Endothelial cell of umbilical vein (primary cell): Measurements from ENCODE around the gene LEP. TPM values are rescaled to one million over a fixed set of nuclear protein-coding genes. Genes with fewer than 3 reads are reported as not detected.

Experiments
- BruUV-seq: library from RNA; stranded (reverse); fragments of 400-500 nt; replicated peaks from 2 replicates; lab custom pipeline; 2021; lab: Mats Ljungman, UMichigan
- CTCF ChIA-PET: fragments of 300-600, 350-600 bp; sonication (Branson Sonifier 250); formaldehyde crosslinking; loops from one replicate; lab custom pipeline; 2021; ENCODE audit warnings: antibody characterized with exemption, inconsistent platforms; lab: Charles Lee
- POLR2A ChIA-PET: fragments of 300-600, 350-600 bp; sonication (Branson Sonifier 250); formaldehyde crosslinking; loops from one replicate; lab custom pipeline; 2021; ENCODE audit warnings: antibody characterized with exemption, inconsistent platforms; lab: Charles Lee
- DNase-seq: peaks from one replicate; pipeline ENCODE4 v3.0.0-alpha.2; 2011; ENCODE audit warnings: low read depth, low spot score
- FAIRE-seq: peaks from 2 replicates; lab custom pipeline; 2011; peaks lifted over from hg19 to GRCh38; lab: Jason Lieb, UNC
- H2AFZ ChIP-seq: 2 replicates; pipeline ENCODE4 v1.6.0; 2012; ENCODE audit warnings: low read depth, low read length, control low read depth, inconsistent platforms
- H3K27ac ChIP-seq: 2 replicates; pipeline ENCODE4 v1.5.1; 2011; ENCODE audit warnings: low read depth, mild to moderate bottlenecking, control low read depth, low read length, moderate library complexity; ENCODE audit not compliant: insufficient read depth
- H3K27me3 ChIP-seq, 2 experiments: 2 replicates each; pipeline versions ENCODE4 v1.6.0 to v1.6.1; 2011; ENCODE audit warnings: low read length in 2 of 2, mixed read lengths in 1 of 2; ENCODE audit not compliant: control insufficient read depth in 2 of 2, insufficient read depth in 2 of 2
- H3K36me3 ChIP-seq, 2 experiments: 2 replicates in 1 of 2; 3 replicates in 1 of 2; pipeline ENCODE4 v1.5.1; 2011; ENCODE audit warnings: low read length in 2 of 2, mild to moderate bottlenecking in 1 of 2, moderate library complexity in 1 of 2; ENCODE audit not compliant: control insufficient read depth in 2 of 2, insufficient read depth in 2 of 2; ENCODE audit errors: extremely low read depth in 1 of 2
- H3K4me1 ChIP-seq: 3 replicates; pipeline ENCODE4 v1.5.1; 2011; ENCODE audit warnings: mild to moderate bottlenecking, low read length; ENCODE audit not compliant: control insufficient read depth, insufficient read depth; ENCODE audit errors: extremely low read depth
- H3K4me2 ChIP-seq: 2 replicates; pipeline ENCODE4 v1.6.1; 2011; ENCODE audit warnings: low read length, control low read depth, mixed read lengths; ENCODE audit not compliant: insufficient read depth
- H3K4me3 ChIP-seq, 3 experiments: fragments of 200-600 bp in 1 of 3; sonication (generic), shearing (Covaris generic) in 1 of 3; replicated peaks in 1 of 3; 2 replicates each; pipeline ENCODE4 v1.5.1; 2011 to 2016; ENCODE audit warnings: control low read depth in 3 of 3, low read length in 3 of 3, mild to moderate bottlenecking in 2 of 3, inconsistent platforms in 1 of 3, low read depth in 1 of 3, moderate library complexity in 1 of 3; ENCODE audit not compliant: insufficient read depth in 1 of 3
- H3K79me2 ChIP-seq: 2 replicates; pipeline ENCODE4 v1.6.0; 2012; ENCODE audit warnings: low read length, inconsistent platforms; ENCODE audit not compliant: control insufficient read depth, insufficient read depth
- H3K9ac ChIP-seq: replicated peaks from 2 replicates; pipeline ENCODE3; 2011; ENCODE audit warnings: low read length, control low read depth; ENCODE audit not compliant: insufficient read depth; ENCODE audit errors: extremely low read depth
- H3K9me1 ChIP-seq: replicated peaks from 3 replicates; pipeline ENCODE4 v1.6.0; 2011; ENCODE audit warnings: mild to moderate bottlenecking, low read length; ENCODE audit not compliant: control insufficient read depth, insufficient read depth; ENCODE audit errors: extremely low read depth
- H3K9me3 ChIP-seq: replicated peaks from 2 replicates; pipeline ENCODE4 v1.5.1; 2012; ENCODE audit warnings: low read length, inconsistent platforms; ENCODE audit not compliant: control insufficient read depth, insufficient read depth
- H4K20me1 ChIP-seq: replicated peaks from 2 replicates; pipeline ENCODE3; 2011; ENCODE audit warnings: mild to moderate bottlenecking, low read length; ENCODE audit not compliant: control insufficient read depth, insufficient read depth; ENCODE audit errors: extremely low read depth
- EZH2 ChIP-seq: IDR thresholded peaks from 2 replicates; pipeline ENCODE4 v1.6.1; 2012; ENCODE audit warnings: borderline replicate concordance, low read depth, mild to moderate bottlenecking, moderate library complexity, low read length, inconsistent platforms; ENCODE audit not compliant: severe bottlenecking
- FOS ChIP-seq: IDR thresholded peaks from 2 replicates; pipeline ENCODE4 v1.6.1; 2011; ENCODE audit warnings: mild to moderate bottlenecking, low read length, moderate library complexity, borderline replicate concordance; ENCODE audit not compliant: insufficient read depth
- GATA2 ChIP-seq: IDR thresholded peaks from 2 replicates; pipeline ENCODE4 v1.7.0; 2011; ENCODE audit warnings: low read depth, mild to moderate bottlenecking, moderate library complexity, mixed read lengths, low read length; ENCODE audit not compliant: insufficient read length, insufficient read depth
- JUN ChIP-seq: IDR thresholded peaks from 2 replicates; pipeline ENCODE4 v1.6.1; 2011; ENCODE audit warnings: borderline replicate concordance, low read depth; ENCODE audit not compliant: insufficient read length, insufficient read depth
- MYC ChIP-seq: IDR thresholded peaks from one replicate; pipeline ENCODE4 v1.6.1; 2011; ENCODE audit warnings: mild to moderate bottlenecking, low read depth, low read length
- POLR2A ChIP-seq: IDR thresholded peaks from 2 replicates; pipeline ENCODE4 v1.6.1; 2012; ENCODE audit warnings: low read depth, mild to moderate bottlenecking, control low read depth, low read length
- POLR2AphosphoS5 ChIP-seq: IDR thresholded peaks from 2 replicates; pipeline ENCODE4 v1.6.1; 2012; ENCODE audit warnings: low read depth, mild to moderate bottlenecking, control low read depth, low read length, moderate library complexity; ENCODE audit not compliant: insufficient read depth
- dilution Hi-C: fragments of 300-500 bp; cut with MboI; formaldehyde crosslinking; loops from one replicate; pipeline ENCODE4 v1.15.0; 2019; ENCODE audit warnings: low sequenced_read_pairs; ENCODE audit not compliant: extremely low pct_ligation_motif_present
- intact Hi-C: fragments of 100-400 bp; cut with micrococcal nuclease; formaldehyde crosslinking; loops from one replicate; pipeline ENCODE4 v1.10.0; 2022
- polyA plus RNA-seq, 4 experiments: library from polyadenylated mRNA; depleted of rRNA in 3 of 4; stranded (reverse) in 3 of 4; unstranded in 1 of 4; fragments of >200 nt; gene quantifications; 2 replicates each; pipeline versions ENCODE4 v1.2.1 to v1.2.3, GENCODE V29; 2011 to 2012; ENCODE audit warnings: missing spikeins in 1 of 4
- total RNA-seq: library from RNA; stranded (reverse); gene quantifications from 2 replicates; pipeline ENCODE4 v1.2.3, GENCODE V29; 2021
- TF ChIP-seq, protein P1 (sequence below), 2 donors: IDR thresholded peaks; 1 replicate in 1 of 2; 2 replicates in 1 of 2; pipeline ENCODE4 v1.5.1; 2011; ENCODE audit warnings: low read length in 2 of 2, mild to moderate bottlenecking in 2 of 2, moderate library complexity in 2 of 2, control low read depth in 1 of 2, inconsistent platforms in 1 of 2, low read depth in 1 of 2; ENCODE audit not compliant: insufficient read depth in 1 of 2; ENCODE audit errors: extremely low read depth in 1 of 2
- TF ChIP-seq, protein P2 (sequence below): IDR thresholded peaks from 2 replicates; pipeline ENCODE4 v1.6.1; 2011; ENCODE audit not compliant: insufficient read depth, insufficient read length

The LEP gene
- total and polyA plus RNA-seq, 2 donors (not counting 3 experiments of a cell fraction or from before 2014, with no cell fraction given), result not detected

DNA sequence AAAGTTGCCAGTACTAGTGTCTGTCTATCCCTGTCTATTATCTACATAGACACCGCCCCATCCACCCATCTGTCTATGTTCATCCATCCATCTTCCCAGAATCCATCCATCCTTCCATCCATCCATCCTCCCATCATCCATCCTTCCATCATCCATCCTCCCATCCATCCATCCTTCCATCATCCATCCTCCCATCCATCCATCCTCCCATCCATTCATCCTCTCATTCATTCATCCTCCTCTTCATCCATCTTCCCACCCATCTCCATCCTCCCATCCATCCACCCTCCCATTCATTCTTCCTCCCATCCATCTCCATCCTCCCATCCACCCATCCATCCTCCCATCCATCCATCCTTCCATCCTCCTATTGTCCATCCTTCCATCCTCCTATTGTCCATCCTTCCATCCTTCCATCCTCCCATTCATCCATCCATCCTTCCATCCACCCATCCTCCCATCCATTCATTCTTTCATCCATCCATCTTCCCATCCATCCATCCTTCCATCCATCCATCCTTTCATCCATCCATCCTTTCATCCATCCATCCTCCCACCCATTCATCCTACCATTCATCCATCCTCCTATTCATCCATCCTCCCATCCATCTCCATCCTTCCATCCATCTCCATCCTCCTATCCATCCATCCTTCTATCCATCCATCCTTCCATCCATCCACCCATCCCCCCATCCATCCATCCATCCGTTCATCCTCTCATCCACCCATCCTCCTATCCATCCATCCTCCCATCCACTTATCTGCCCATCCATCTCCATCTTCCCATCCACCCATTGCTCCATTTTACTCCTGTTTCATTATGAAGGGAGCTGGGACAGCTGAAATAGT lies 14.7 kb upstream of the LEP start:
- no TSS peak for BruUV-seq
- Histone ChIP-seq H4K20me1 (no peaks in the 10 kb centered on the region), H3K79me2 (no peaks in the 10 kb centered on the region), H3K27me3 (peaks cover 22 to 24% of the 10 kb centered on the region in 2 experiments), H3K9me1 (no peaks in the 10 kb centered on the region), H3K36me3 (no peaks in the 10 kb centered on the region), H3K9me3 (no peaks in the 10 kb centered on the region), H3K4me1 (no peaks in the 10 kb centered on the region), H3K9ac (no peak overlapping the region), H3K4me2 (no peak overlapping the region), H2AFZ (no peak overlapping the region), H3K4me3 (no peak overlapping the region), H3K27ac (no peak overlapping the region)
- dilution Hi-C loops (no loop called here), intact Hi-C loops (no loop called here)
- POLR2A ChIA-PET, result no interaction called here
- DNase-seq, result no peak
- FAIRE-seq, result no peak
- CTCF ChIA-PET, result interaction anchor here (1.5 to 1.9 kb wide), 2 partner anchors 8 to 17 kb away, joined by 4 to 7 read pairs; no protein-coding TSS in a partner anchor
- TF ChIP-seq FOS, result no peak
- TF ChIP-seq POLR2AphosphoS5, result no peak
- no peak for TF ChIP-seq MYC
- TF ChIP-seq GATA2, result no peak
- TF ChIP-seq, protein P1, sequence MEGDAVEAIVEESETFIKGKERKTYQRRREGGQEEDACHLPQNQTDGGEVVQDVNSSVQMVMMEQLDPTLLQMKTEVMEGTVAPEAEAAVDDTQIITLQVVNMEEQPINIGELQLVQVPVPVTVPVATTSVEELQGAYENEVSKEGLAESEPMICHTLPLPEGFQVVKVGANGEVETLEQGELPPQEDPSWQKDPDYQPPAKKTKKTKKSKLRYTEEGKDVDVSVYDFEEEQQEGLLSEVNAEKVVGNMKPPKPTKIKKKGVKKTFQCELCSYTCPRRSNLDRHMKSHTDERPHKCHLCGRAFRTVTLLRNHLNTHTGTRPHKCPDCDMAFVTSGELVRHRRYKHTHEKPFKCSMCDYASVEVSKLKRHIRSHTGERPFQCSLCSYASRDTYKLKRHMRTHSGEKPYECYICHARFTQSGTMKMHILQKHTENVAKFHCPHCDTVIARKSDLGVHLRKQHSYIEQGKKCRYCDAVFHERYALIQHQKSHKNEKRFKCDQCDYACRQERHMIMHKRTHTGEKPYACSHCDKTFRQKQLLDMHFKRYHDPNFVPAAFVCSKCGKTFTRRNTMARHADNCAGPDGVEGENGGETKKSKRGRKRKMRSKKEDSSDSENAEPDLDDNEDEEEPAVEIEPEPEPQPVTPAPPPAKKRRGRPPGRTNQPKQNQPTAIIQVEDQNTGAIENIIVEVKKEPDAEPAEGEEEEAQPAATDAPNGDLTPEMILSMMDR (IDR thresholded peaks at IDR 0.05; ENCODE audit: extremely low read depth in 1 of 2, insufficient read depth in 1 of 2, low read depth in 1 of 2, low read length in 2 of 2), result no peak
- no peak for TF ChIP-seq JUN
- no peak for TF ChIP-seq EZH2
- TF ChIP-seq POLR2A, result no peak
- TF ChIP-seq, protein P2, sequence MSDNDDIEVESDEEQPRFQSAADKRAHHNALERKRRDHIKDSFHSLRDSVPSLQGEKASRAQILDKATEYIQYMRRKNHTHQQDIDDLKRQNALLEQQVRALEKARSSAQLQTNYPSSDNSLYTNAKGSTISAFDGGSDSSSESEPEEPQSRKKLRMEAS, result no peak
